HepG2 (cell line): ENCODE results near the gene FANCD2. TPM values are rescaled to one million over a fixed set of nuclear protein-coding genes. Genes with fewer than 3 reads are reported as not detected.

Source experiments
- BRD4 ChIP-seq: sonication (generic); formaldehyde crosslinking; IDR thresholded peaks from 2 replicates; pipeline ENCODE4 v1.4.0; 2020; ENCODE audit warnings: missing genetic modification reagents
- DNMT1 ChIP-seq: sonication (generic); formaldehyde crosslinking; IDR thresholded peaks from 2 replicates; pipeline ENCODE4 v1.5.1; 2020; ENCODE audit warnings: mild to moderate bottlenecking, missing genetic modification reagents
- FOXK1 ChIP-seq: sonication (generic); formaldehyde crosslinking; IDR thresholded peaks from 2 replicates; pipeline ENCODE4 v1.4.0; 2020; ENCODE audit warnings: low read depth, missing genetic modification reagents, borderline replicate concordance
- FOXK2 ChIP-seq: fragments of 450-650 bp; IDR thresholded peaks from 2 replicates; pipeline ENCODE4 v1.6.1; 2016
- NR2C2 ChIP-seq: sonication (generic); formaldehyde crosslinking; IDR thresholded peaks from 2 replicates; pipeline ENCODE4 v1.4.0; 2020; ENCODE audit warnings: missing genetic modification reagents, mild to moderate bottlenecking, moderate library complexity, borderline replicate concordance
- TBL1XR1 ChIP-seq: fragments of 150-350 bp; IDR thresholded peaks from 2 replicates; pipeline ENCODE4 v1.6.1; 2014; ENCODE audit warnings: borderline replicate concordance, low read length; ENCODE audit not compliant: partially characterized antibody
- TOPORS ChIP-seq: sonication (generic); formaldehyde crosslinking; IDR thresholded peaks from 2 replicates; pipeline ENCODE4 v1.8.0; 2023; ENCODE audit warnings: mild to moderate bottlenecking, missing genetic modification reagents
- ZFP82 ChIP-seq: sonication (generic); formaldehyde crosslinking; IDR thresholded peaks from 2 replicates; pipeline ENCODE4 v1.5.1; 2020; ENCODE audit warnings: mild to moderate bottlenecking, missing genetic modification reagents, borderline replicate concordance
- ZNF180 ChIP-seq: sonication (generic); formaldehyde crosslinking; IDR thresholded peaks from 2 replicates; pipeline ENCODE4 v1.4.0; 2020; ENCODE audit warnings: low read depth, missing genetic modification reagents, borderline replicate concordance
- ZNF350 ChIP-seq: sonication (generic); formaldehyde crosslinking; IDR thresholded peaks from 2 replicates; pipeline ENCODE4 v1.4.0; 2020; ENCODE audit warnings: mild to moderate bottlenecking, low read depth, missing genetic modification reagents, borderline replicate concordance
- ZNF383 ChIP-seq: sonication (generic); formaldehyde crosslinking; IDR thresholded peaks from 2 replicates; pipeline ENCODE4 v1.4.0; 2020; ENCODE audit warnings: missing genetic modification reagents, mild to moderate bottlenecking, borderline replicate concordance
- ZNF549 ChIP-seq: sonication (generic); formaldehyde crosslinking; IDR thresholded peaks from 2 replicates; pipeline ENCODE4 v1.5.0; 2020; ENCODE audit warnings: missing genetic modification reagents
- ZNF562 ChIP-seq: sonication (generic); formaldehyde crosslinking; IDR thresholded peaks from 2 replicates; pipeline ENCODE4 v1.8.0; 2022; ENCODE audit warnings: missing genetic modification reagents, borderline replicate concordance
- ZNF564 ChIP-seq: sonication (generic); formaldehyde crosslinking; IDR thresholded peaks from 2 replicates; pipeline ENCODE4 v1.8.1; 2023; ENCODE audit warnings: mild to moderate bottlenecking, missing genetic modification reagents
- ZNF607 ChIP-seq: sonication (generic); formaldehyde crosslinking; IDR thresholded peaks from 2 replicates; pipeline ENCODE4 v1.5.1; 2020; ENCODE audit warnings: missing genetic modification reagents, mild to moderate bottlenecking, borderline replicate concordance
- ZNF713 ChIP-seq: sonication (generic); formaldehyde crosslinking; IDR thresholded peaks from 2 replicates; pipeline ENCODE4 v1.4.0; 2020; ENCODE audit warnings: mild to moderate bottlenecking, missing genetic modification reagents
- ZNF776 ChIP-seq: sonication (generic); formaldehyde crosslinking; IDR thresholded peaks from 2 replicates; pipeline ENCODE4 v1.4.0; 2020; ENCODE audit warnings: mild to moderate bottlenecking, missing genetic modification reagents
- ZNF780A ChIP-seq: sonication (generic); formaldehyde crosslinking; IDR thresholded peaks from 2 replicates; pipeline ENCODE4 v1.8.0; 2022; ENCODE audit warnings: mild to moderate bottlenecking, missing genetic modification reagents, moderate library complexity
- ZSCAN31 ChIP-seq: sonication (generic); formaldehyde crosslinking; IDR thresholded peaks from 2 replicates; pipeline ENCODE4 v1.5.0; 2020; ENCODE audit warnings: low read depth, mild to moderate bottlenecking, missing genetic modification reagents
- polyA plus RNA-seq, 8 experiments: library from polyadenylated mRNA; depleted of rRNA in 3 of 8; stranded (reverse) in 7 of 8; unstranded in 1 of 8; fragments of >200 nt; fragmentation: Illumina TruSeq in 4 of 8; extraction: Trizol in 4 of 8; gene quantifications; 2 replicates each; pipeline versions ENCODE4 v1.2.1 to v1.2.3, GENCODE V29; 2011 to 2016; ENCODE audit warnings: low read depth in 4 of 8, missing spikeins in 1 of 8, mixed read lengths in 1 of 8; ENCODE audit not compliant: insufficient read depth in 1 of 8
- total RNA-seq, 5 experiments: library from RNA; depleted of rRNA; stranded (reverse); fragments of >200 nt; fragmentation: Illumina TruSeq; extraction: Trizol; gene quantifications; 2 replicates each; pipeline ENCODE4 v1.2.3, GENCODE V29; 2016; ENCODE audit warnings: low read depth in 1 of 5
- TF ChIP-seq, protein P1 (sequence below): sonication (generic); formaldehyde crosslinking; IDR thresholded peaks from 2 replicates; pipeline ENCODE4 v1.8.0; 2022; ENCODE audit warnings: missing genetic modification reagents, mild to moderate bottlenecking, moderate library complexity, borderline replicate concordance
- TF ChIP-seq, protein P2 (sequence below): sonication (generic); formaldehyde crosslinking; IDR thresholded peaks from 2 replicates; pipeline ENCODE4 v1.4.0; 2020; ENCODE audit warnings: missing genetic modification reagents
- TF ChIP-seq, protein P3 (sequence below): sonication (generic); formaldehyde crosslinking; IDR thresholded peaks from 2 replicates; pipeline ENCODE4; 2020; ENCODE audit warnings: missing genetic modification reagents, mild to moderate bottlenecking, borderline replicate concordance

The FANCD2 gene
- total and polyA plus RNA-seq, 2 of the 13 experiments (the other 11 are each of a cell fraction or from before 2014, with no cell fraction given): 10.1 to 42.0 TPM

DNA sequence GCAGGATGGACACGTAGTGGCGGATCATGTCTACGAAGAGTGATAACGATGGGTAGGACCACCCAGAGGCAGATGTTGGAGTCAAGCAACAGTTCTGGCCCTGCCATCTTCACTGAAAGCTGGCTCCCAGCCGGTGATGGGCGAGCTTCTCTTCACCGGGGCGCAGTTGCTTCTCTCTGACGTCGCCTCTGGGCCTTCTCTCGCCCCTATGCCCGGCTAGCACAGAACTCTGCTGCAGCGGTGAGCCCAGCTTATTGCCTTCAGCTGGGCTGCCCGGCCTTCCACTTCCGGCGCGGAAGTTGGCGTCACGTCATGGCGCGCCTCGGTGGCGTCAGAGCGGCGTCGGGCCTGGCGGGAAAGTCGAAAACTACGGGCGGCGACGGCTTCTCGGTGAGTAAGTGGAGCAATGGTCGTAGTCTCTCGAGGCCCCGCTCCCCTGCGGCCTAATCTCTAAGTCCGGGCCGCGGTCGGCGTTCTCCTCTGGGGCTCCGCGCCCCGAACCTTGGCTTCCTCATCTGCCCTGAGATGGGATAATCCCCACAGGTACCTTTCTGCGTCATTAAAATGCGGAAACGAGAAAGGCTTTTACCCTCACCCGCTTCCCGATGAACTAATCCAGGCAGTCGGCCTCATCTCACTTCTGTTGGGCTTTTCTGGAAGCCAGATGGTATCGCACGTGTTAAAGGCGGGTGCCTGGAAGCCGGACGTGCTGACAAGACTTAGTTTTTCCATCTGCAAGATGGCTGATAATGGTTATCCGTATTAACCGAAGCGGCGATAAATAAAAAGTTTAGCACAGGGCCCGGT is at the start of gene FANCD2 (continued):
- TF ChIP-seq ZNF383 (CRISPR knock-in tag): peak; percentile 67; the same call in 1 of the 2 replicates
- TF ChIP-seq, protein P1, sequence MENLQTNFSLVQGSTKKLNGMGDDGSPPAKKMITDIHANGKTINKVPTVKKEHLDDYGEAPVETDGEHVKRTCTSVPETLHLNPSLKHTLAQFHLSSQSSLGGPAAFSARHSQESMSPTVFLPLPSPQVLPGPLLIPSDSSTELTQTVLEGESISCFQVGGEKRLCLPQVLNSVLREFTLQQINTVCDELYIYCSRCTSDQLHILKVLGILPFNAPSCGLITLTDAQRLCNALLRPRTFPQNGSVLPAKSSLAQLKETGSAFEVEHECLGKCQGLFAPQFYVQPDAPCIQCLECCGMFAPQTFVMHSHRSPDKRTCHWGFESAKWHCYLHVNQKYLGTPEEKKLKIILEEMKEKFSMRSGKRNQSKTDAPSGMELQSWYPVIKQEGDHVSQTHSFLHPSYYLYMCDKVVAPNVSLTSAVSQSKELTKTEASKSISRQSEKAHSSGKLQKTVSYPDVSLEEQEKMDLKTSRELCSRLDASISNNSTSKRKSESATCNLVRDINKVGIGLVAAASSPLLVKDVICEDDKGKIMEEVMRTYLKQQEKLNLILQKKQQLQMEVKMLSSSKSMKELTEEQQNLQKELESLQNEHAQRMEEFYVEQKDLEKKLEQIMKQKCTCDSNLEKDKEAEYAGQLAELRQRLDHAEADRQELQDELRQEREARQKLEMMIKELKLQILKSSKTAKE (CRISPR knock-in tag): no peak; the same call in 1 of the 2 replicates
- 0 out of 2 replicates have a peak, but pooled peaks have one; percentile 51 for TF ChIP-seq DNMT1
- TF ChIP-seq ZFP82: no peak
- TF ChIP-seq NR2C2: peak; percentile 86
- TF ChIP-seq, protein P2, sequence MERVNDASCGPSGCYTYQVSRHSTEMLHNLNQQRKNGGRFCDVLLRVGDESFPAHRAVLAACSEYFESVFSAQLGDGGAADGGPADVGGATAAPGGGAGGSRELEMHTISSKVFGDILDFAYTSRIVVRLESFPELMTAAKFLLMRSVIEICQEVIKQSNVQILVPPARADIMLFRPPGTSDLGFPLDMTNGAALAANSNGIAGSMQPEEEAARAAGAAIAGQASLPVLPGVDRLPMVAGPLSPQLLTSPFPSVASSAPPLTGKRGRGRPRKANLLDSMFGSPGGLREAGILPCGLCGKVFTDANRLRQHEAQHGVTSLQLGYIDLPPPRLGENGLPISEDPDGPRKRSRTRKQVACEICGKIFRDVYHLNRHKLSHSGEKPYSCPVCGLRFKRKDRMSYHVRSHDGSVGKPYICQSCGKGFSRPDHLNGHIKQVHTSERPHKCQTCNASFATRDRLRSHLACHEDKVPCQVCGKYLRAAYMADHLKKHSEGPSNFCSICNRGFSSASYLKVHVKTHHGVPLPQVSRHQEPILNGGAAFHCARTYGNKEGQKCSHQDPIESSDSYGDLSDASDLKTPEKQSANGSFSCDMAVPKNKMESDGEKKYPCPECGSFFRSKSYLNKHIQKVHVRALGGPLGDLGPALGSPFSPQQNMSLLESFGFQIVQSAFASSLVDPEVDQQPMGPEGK: no peak
- TF ChIP-seq ZNF549 (CRISPR knock-in tag): no peak
- peak; percentile 17; the same call in 1 of the 2 replicates for TF ChIP-seq ZNF607 (CRISPR knock-in tag)
- TF ChIP-seq ZSCAN31: peak; percentile 96
- peak; percentile 96; the same call in 1 of the 2 replicates for TF ChIP-seq ZNF713
- TF ChIP-seq, protein P3, sequence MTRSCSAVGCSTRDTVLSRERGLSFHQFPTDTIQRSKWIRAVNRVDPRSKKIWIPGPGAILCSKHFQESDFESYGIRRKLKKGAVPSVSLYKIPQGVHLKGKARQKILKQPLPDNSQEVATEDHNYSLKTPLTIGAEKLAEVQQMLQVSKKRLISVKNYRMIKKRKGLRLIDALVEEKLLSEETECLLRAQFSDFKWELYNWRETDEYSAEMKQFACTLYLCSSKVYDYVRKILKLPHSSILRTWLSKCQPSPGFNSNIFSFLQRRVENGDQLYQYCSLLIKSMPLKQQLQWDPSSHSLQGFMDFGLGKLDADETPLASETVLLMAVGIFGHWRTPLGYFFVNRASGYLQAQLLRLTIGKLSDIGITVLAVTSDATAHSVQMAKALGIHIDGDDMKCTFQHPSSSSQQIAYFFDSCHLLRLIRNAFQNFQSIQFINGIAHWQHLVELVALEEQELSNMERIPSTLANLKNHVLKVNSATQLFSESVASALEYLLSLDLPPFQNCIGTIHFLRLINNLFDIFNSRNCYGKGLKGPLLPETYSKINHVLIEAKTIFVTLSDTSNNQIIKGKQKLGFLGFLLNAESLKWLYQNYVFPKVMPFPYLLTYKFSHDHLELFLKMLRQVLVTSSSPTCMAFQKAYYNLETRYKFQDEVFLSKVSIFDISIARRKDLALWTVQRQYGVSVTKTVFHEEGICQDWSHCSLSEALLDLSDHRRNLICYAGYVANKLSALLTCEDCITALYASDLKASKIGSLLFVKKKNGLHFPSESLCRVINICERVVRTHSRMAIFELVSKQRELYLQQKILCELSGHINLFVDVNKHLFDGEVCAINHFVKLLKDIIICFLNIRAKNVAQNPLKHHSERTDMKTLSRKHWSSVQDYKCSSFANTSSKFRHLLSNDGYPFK (CRISPR knock-in tag): peak; percentile 93
- peak; percentile 98 for TF ChIP-seq FOXK1 (CRISPR knock-in tag)
- TF ChIP-seq ZNF776 (CRISPR knock-in tag): peak; percentile 55; the same call in 1 of the 2 replicates
- 0 out of 2 replicates have a peak, but pooled peaks have one; percentile 75 for TF ChIP-seq ZNF180
- TF ChIP-seq BRD4: peak; percentile 59; the same call in 1 of the 2 replicates
- TF ChIP-seq TBL1XR1: peak; percentile 12
- TF ChIP-seq TOPORS: no peak
- peak; percentile 86 for TF ChIP-seq FOXK2
- TF ChIP-seq ZNF350 (CRISPR knock-in tag): peak; percentile 98
- peak; percentile 75; the same call in 1 of the 2 replicates for TF ChIP-seq ZNF564 (CRISPR knock-in tag)
- TF ChIP-seq ZNF562: no peak
- peak; percentile 76; the same call in 1 of the 2 replicates for TF ChIP-seq ZNF780A (CRISPR knock-in tag)
